Mononuclear cell (primary cell): ENCODE results near the gene AGPS. TPM values are rescaled to one million over a fixed set of nuclear protein-coding genes. Genes with fewer than 3 reads are reported as not detected.

Source experiments
- H3K27me3 ChIP-seq: 2 replicates; pipeline ENCODE4 v1.6.0; 2011; ENCODE audit warnings: low read length, control low read depth; ENCODE audit not compliant: insufficient read depth
- H3K4me1 ChIP-seq: 2 replicates; pipeline ENCODE4 v1.5.1; 2011; ENCODE audit warnings: mild to moderate bottlenecking, low read length, control low read depth; ENCODE audit not compliant: insufficient read depth
- H3K4me3 ChIP-seq: 2 replicates; pipeline ENCODE4 v1.5.1; 2011; ENCODE audit warnings: mild to moderate bottlenecking, low read length, moderate library complexity
- H3K9me3 ChIP-seq: 2 replicates; pipeline ENCODE4 v1.5.1; 2011; ENCODE audit warnings: low read depth, mild to moderate bottlenecking, control low read depth, low read length
- total RNA-seq: library from RNA; depleted of rRNA; stranded (reverse); fragments of >200 nt; gene quantifications from one replicate; pipeline ENCODE4 v1.2.3, GENCODE V29; 2012

Gene AGPS
- total RNA-seq, 1 donor, result 23.6 TPM

GRCh38 chr2:177532567-177532966, 140.0 kb downstream of the AGPS start:
- H3K4me1 ChIP-seq, result no peaks in the 10 kb centered on the region
- no peaks in the 10 kb centered on the region for H3K27me3 ChIP-seq
- H3K9me3 ChIP-seq, result no peaks in the 10 kb centered on the region
- H3K4me3 ChIP-seq, result no peak overlapping the region

- Histone ChIP-seq H3K4me1 (no peaks in the 10 kb centered on the region), H3K9me3 (no peaks in the 10 kb centered on the region), H3K27me3 (no peaks in the 10 kb centered on the region), H3K4me3 (no peak overlapping the region)
These were observed 140.7 kb downstream of the AGPS start for GRCh38 chr2:177533253-177533652.

GRCh38 chr2:177535000-177535399, 142.4 kb downstream of the AGPS start:
- Histone ChIP-seq H3K4me3 (no peak overlapping the region), H3K9me3 (no peaks in the 10 kb centered on the region), H3K27me3 (no peaks in the 10 kb centered on the region), H3K4me1 (no peaks in the 10 kb centered on the region)

GRCh38 chr2:177535958-177536504, 143.5 kb downstream of the AGPS start:
- no peaks in the 10 kb centered on the region for H3K27me3 ChIP-seq
- H3K4me1 ChIP-seq, result no peaks in the 10 kb centered on the region
- no peak overlapping the region for H3K4me3 ChIP-seq

GRCh38 chr2:177537213-177537612, 144.6 kb downstream of the AGPS start:
- Histone ChIP-seq H3K4me3 (no peak overlapping the region), H3K27me3 (no peaks in the 10 kb centered on the region), H3K4me1 (no peaks in the 10 kb centered on the region), H3K9me3 (no peaks in the 10 kb centered on the region)

More at GRCh38 chr2:177535958-177536504, 143.5 kb downstream of the AGPS start:
- no peaks in the 10 kb centered on the region for H3K9me3 ChIP-seq

GRCh38 chr2:177537636-177538035, 145.1 kb downstream of the AGPS start:
- H3K4me3 ChIP-seq, result no peak overlapping the region
- H3K9me3 ChIP-seq, result no peaks in the 10 kb centered on the region
- H3K27me3 ChIP-seq, result no peaks in the 10 kb centered on the region

GRCh38 chr2:177538323-177538722, 145.8 kb downstream of the AGPS start:
- H3K27me3 ChIP-seq, result no peaks in the 10 kb centered on the region
- H3K9me3 ChIP-seq, result no peaks in the 10 kb centered on the region
- no peaks in the 10 kb centered on the region for H3K4me1 ChIP-seq
- H3K4me3 ChIP-seq, result no peak overlapping the region

More at GRCh38 chr2:177537636-177538035, 145.1 kb downstream of the AGPS start:
- no peaks in the 10 kb centered on the region for H3K4me1 ChIP-seq

- Histone ChIP-seq H3K27me3 (no peaks in the 10 kb centered on the region), H3K9me3 (no peaks in the 10 kb centered on the region)
These were observed 147.7 kb downstream of the AGPS start for GRCh38 chr2:177540283-177540682.

GRCh38 chr2:177541258-177541991, 148.9 kb downstream of the AGPS start:
- Histone ChIP-seq H3K4me1 (no peaks in the 10 kb centered on the region), H3K9me3 (no peaks in the 10 kb centered on the region), H3K4me3 (no peak overlapping the region), H3K27me3 (no peaks in the 10 kb centered on the region)

More at GRCh38 chr2:177540283-177540682, 147.7 kb downstream of the AGPS start:
- Histone ChIP-seq H3K4me1 (no peaks in the 10 kb centered on the region), H3K4me3 (no peak overlapping the region)

- H3K4me3 ChIP-seq, result no peak overlapping the region
- no peaks in the 10 kb centered on the region for H3K27me3 ChIP-seq
- no peaks in the 10 kb centered on the region for H3K4me1 ChIP-seq
- no peaks in the 10 kb centered on the region for H3K9me3 ChIP-seq
These were observed 149.8 kb downstream of the AGPS start for GRCh38 chr2:177542396-177542795.

GRCh38 chr2:177543007-177543760, 150.6 kb downstream of the AGPS start:
- Histone ChIP-seq H3K27me3 (no peaks in the 10 kb centered on the region), H3K9me3 (no peaks in the 10 kb centered on the region), H3K4me3 (no peak overlapping the region), H3K4me1 (no peaks in the 10 kb centered on the region)

- H3K27me3 ChIP-seq, result no peaks in the 10 kb centered on the region
- no peaks in the 10 kb centered on the region for H3K9me3 ChIP-seq
- no peak overlapping the region for H3K4me3 ChIP-seq
These were observed 152.6 kb downstream of the AGPS start for GRCh38 chr2:177545143-177545542.

GRCh38 chr2:177545981-177546585, 153.5 kb downstream of the AGPS start:
- no peak overlapping the region for H3K4me3 ChIP-seq
- no peaks in the 10 kb centered on the region for H3K4me1 ChIP-seq
- no peaks in the 10 kb centered on the region for H3K9me3 ChIP-seq
- H3K27me3 ChIP-seq, result no peaks in the 10 kb centered on the region

More at GRCh38 chr2:177545143-177545542, 152.6 kb downstream of the AGPS start:
- no peaks in the 10 kb centered on the region for H3K4me1 ChIP-seq

GRCh38 chr2:177547122-177547521, 154.5 kb downstream of the AGPS start:
- Histone ChIP-seq H3K4me1 (peaks cover 5% of the 10 kb centered on the region), H3K27me3 (no peaks in the 10 kb centered on the region), H3K9me3 (no peaks in the 10 kb centered on the region), H3K4me3 (no peak overlapping the region)

- Histone ChIP-seq H3K27me3 (no peaks in the 10 kb centered on the region), H3K4me3 (no peak overlapping the region), H3K4me1 (peaks cover 6% of the 10 kb centered on the region), H3K9me3 (no peaks in the 10 kb centered on the region)
These were observed 155.2 kb downstream of the AGPS start for GRCh38 chr2:177547772-177548171.
